Measurements from ENCODE around the gene SLC25A5. TPM values are rescaled to one million over a fixed set of nuclear protein-coding genes. Genes with fewer than 3 reads are reported as not detected.
A peak's percentile ranks its signal among the peaks of the same experiment; 100 is the strongest.
"Not testable (repeated sequence)": the region's sequence is repeated elsewhere in the genome, so short reads cannot be mapped to it uniquely, and the experiment has no call there.

The SLC25A5 gene
- total RNA-seq, 5 donors from 2014 or later (not counting 1 experiment from before 2014, with no cell fraction given), result 102 to 171 (median 116) TPM

GRCh38 chrX:119481323-119481801 lies 13.1 kb downstream of the SLC25A5 start:
- WGBS (ENCODE audit: insufficient coverage), result 100% methylated on average over 2 of the region's 4 CpGs

GRCh38 chrX:119482041-119482440 lies 13.8 kb downstream of the SLC25A5 start:
- H3K27me3 Mint-ChIP-seq, result peaks cover 0 to 12% of the 10 kb centered on the region in 2 donors
- DNase-seq (no peak), ATAC-seq (replicated peaks in 1 of 4) (peak in 1 of 4 experiments; percentile 20)
- POLR2A ChIA-PET, result no interaction called here
- Histone ChIP-seq H3K27ac (ENCODE audit: low read length) (peak overlapping the region; percentile 7), H3K36me3 (ENCODE audit: control insufficient read depth in 2 of 2, extremely low read depth in 1 of 2, insufficient read depth in 1 of 2, low read length in 1 of 2) (no peaks in the 10 kb centered on the region), H3K4me3 (ENCODE audit: control insufficient read depth in 1 of 2, extremely low read depth in 1 of 2, low read length in 1 of 2) (peak overlapping the region in 1 of 2 donors; percentile 51), H3K9me3 (no peaks in the 10 kb centered on the region), H3K27me3 (replicated peaks in 1 of 2; ENCODE audit: control insufficient read depth in 2 of 2, extremely low read depth in 1 of 2, insufficient read depth in 2 of 2, low read length in 1 of 2) (no peaks in the 10 kb centered on the region), H3K4me1 (ENCODE audit: control insufficient read depth in 1 of 2, extremely low read depth in 1 of 2, insufficient read depth in 2 of 2, low read length in 2 of 2) (peaks cover 2 to 12% of the 10 kb centered on the region in 2 experiments)
- H3K36me3 Mint-ChIP-seq, result no peaks in the 10 kb centered on the region
- CTCF ChIA-PET, result interaction anchor here (0.5 to 1.1 kb wide), 3 partner anchors 15 to 245 kb away, joined by 3 to 7 read pairs (median 3); no protein-coding TSS in a partner anchor
- peaks cover 0 to 7% (median 6%) of the 10 kb centered on the region in 3 donors for H3K4me1 Mint-ChIP-seq
- H3K9me3 Mint-ChIP-seq, result no peaks in the 10 kb centered on the region
- H3K27ac Mint-ChIP-seq, result peak overlapping the region in 1 of 2 donors; percentile 61
- peak overlapping the region; percentile 67 to 81 (median 71) for H3K4me3 Mint-ChIP-seq
- WGBS (ENCODE audit: insufficient coverage), result 80% methylated on average over 1 of the region's 10 CpGs

More at GRCh38 chrX:119481323-119481801, 13.1 kb downstream of the SLC25A5 start:
- ChIA-PET CTCF (interaction anchor here in 1 of 2 donors (0.5 kb wide), 1 partner anchor 239 kb away, joined by 7 read pairs; no protein-coding TSS in a partner anchor), POLR2A (no interaction called here)
- H3K4me1 ChIP-seq (ENCODE audit: control insufficient read depth in 1 of 2, extremely low read depth in 1 of 2, insufficient read depth in 2 of 2, low read length in 2 of 2), result peaks cover 2 to 12% of the 10 kb centered on the region in 2 experiments
- H3K4me3 ChIP-seq (ENCODE audit: control insufficient read depth in 1 of 2, extremely low read depth in 1 of 2, low read length in 1 of 2), result no peak overlapping the region
- no peaks in the 10 kb centered on the region for H3K27me3 ChIP-seq (replicated peaks in 1 of 2; ENCODE audit: control insufficient read depth in 2 of 2, extremely low read depth in 1 of 2, insufficient read depth in 2 of 2, low read length in 1 of 2)
- Mint-ChIP-seq H3K4me3 (no peak overlapping the region), H3K9me3 (no peaks in the 10 kb centered on the region), H3K4me1 (peaks cover 0 to 7% (median 6%) of the 10 kb centered on the region in 3 donors), H3K27me3 (peaks cover 0 to 15% of the 10 kb centered on the region in 2 donors), H3K27ac (no peak overlapping the region), H3K36me3 (no peaks in the 10 kb centered on the region)
- ATAC-seq (replicated peaks in 1 of 4) (no peak), DNase-seq (no peak)
- no peak overlapping the region for H3K27ac ChIP-seq (ENCODE audit: low read length)
- H3K36me3 ChIP-seq (ENCODE audit: control insufficient read depth in 2 of 2, extremely low read depth in 1 of 2, insufficient read depth in 1 of 2, low read length in 1 of 2), result no peaks in the 10 kb centered on the region
- no peaks in the 10 kb centered on the region for H3K9me3 ChIP-seq

GRCh38 chrX:119482481-119483480 lies 14.5 kb downstream of the SLC25A5 start:
- Mint-ChIP-seq H3K4me1 (peaks cover 0 to 7% (median 6%) of the 10 kb centered on the region in 3 donors), H3K36me3 (no peaks in the 10 kb centered on the region), H3K27ac (peak overlapping the region; percentile 61 to 85), H3K27me3 (peaks cover 0 to 12% of the 10 kb centered on the region in 2 donors), H3K9me3 (no peaks in the 10 kb centered on the region), H3K4me3 (peak overlapping the region; percentile 67 to 81 (median 71))
- Histone ChIP-seq H3K4me1 (ENCODE audit: control insufficient read depth in 1 of 2, extremely low read depth in 1 of 2, insufficient read depth in 2 of 2, low read length in 2 of 2) (peaks cover 2 to 12% of the 10 kb centered on the region in 2 experiments), H3K27me3 (replicated peaks in 1 of 2; ENCODE audit: control insufficient read depth in 2 of 2, extremely low read depth in 1 of 2, insufficient read depth in 2 of 2, low read length in 1 of 2) (no peaks in the 10 kb centered on the region), H3K36me3 (ENCODE audit: control insufficient read depth in 2 of 2, extremely low read depth in 1 of 2, insufficient read depth in 1 of 2, low read length in 1 of 2) (no peaks in the 10 kb centered on the region), H3K9me3 (no peaks in the 10 kb centered on the region), H3K4me3 (ENCODE audit: control insufficient read depth in 1 of 2, extremely low read depth in 1 of 2, low read length in 1 of 2) (peak overlapping the region in 1 of 2 donors; percentile 51), H3K27ac (ENCODE audit: low read length) (peak overlapping the region; percentile 7)
- ChIA-PET CTCF (interaction anchor here (0.6 to 1.1 kb wide), 10 partner anchors 8 to 369 kb away, joined by 3 to 5 read pairs (median 3); no protein-coding TSS in a partner anchor), POLR2A (no interaction called here)
- WGBS (ENCODE audit: insufficient coverage), result 16% methylated on average over 28 of the region's 48 CpGs
- DNase-seq (peak; percentile 15 to 75 (median 45)), ATAC-seq (replicated peaks in 1 of 4) (peak; percentile 85 to 90 (median 89))

GRCh38 chrX:119486745-119487144 lies 18.5 kb downstream of the SLC25A5 start:
- no peak overlapping the region for H3K27ac ChIP-seq (ENCODE audit: low read length)
- peaks cover 2 to 12% of the 10 kb centered on the region in 2 experiments for H3K4me1 ChIP-seq (ENCODE audit: control insufficient read depth in 1 of 2, extremely low read depth in 1 of 2, insufficient read depth in 2 of 2, low read length in 2 of 2)
- no peaks in the 10 kb centered on the region for H3K27me3 ChIP-seq (replicated peaks in 1 of 2; ENCODE audit: control insufficient read depth in 2 of 2, extremely low read depth in 1 of 2, insufficient read depth in 2 of 2, low read length in 1 of 2)
- ATAC-seq (replicated peaks in 1 of 4), result no peak
- H3K36me3 Mint-ChIP-seq, result no peaks in the 10 kb centered on the region
- H3K4me3 Mint-ChIP-seq, result no peak overlapping the region
- no peaks in the 10 kb centered on the region for H3K9me3 Mint-ChIP-seq
- ChIA-PET CTCF (interaction anchor here in 1 of 2 donors (0.7 kb wide), 1 partner anchor 113 kb away, joined by 3 read pairs; no protein-coding TSS in a partner anchor), POLR2A (no interaction called here)
- peaks cover 0 to 9% (median 6%) of the 10 kb centered on the region in 3 donors for H3K4me1 Mint-ChIP-seq
- no peak overlapping the region for H3K4me3 ChIP-seq (ENCODE audit: control insufficient read depth in 1 of 2, extremely low read depth in 1 of 2, low read length in 1 of 2)
- 55% methylated on average over 4 of the region's 11 CpGs for WGBS (ENCODE audit: insufficient coverage)
- no peaks in the 10 kb centered on the region for H3K36me3 ChIP-seq (ENCODE audit: control insufficient read depth in 2 of 2, extremely low read depth in 1 of 2, insufficient read depth in 1 of 2, low read length in 1 of 2)
- peaks cover 0 to 15% of the 10 kb centered on the region in 2 donors for H3K27me3 Mint-ChIP-seq
- no peaks in the 10 kb centered on the region for H3K9me3 ChIP-seq
- DNase-seq, result no peak
- H3K27ac Mint-ChIP-seq, result no peak overlapping the region

GRCh38 chrX:119487766-119488165 lies 19.5 kb downstream of the SLC25A5 start:
- H3K4me1 ChIP-seq (ENCODE audit: control insufficient read depth in 1 of 2, extremely low read depth in 1 of 2, insufficient read depth in 2 of 2, low read length in 2 of 2); H3K27me3 ChIP-seq (replicated peaks in 1 of 2; ENCODE audit: control insufficient read depth in 2 of 2, extremely low read depth in 1 of 2, insufficient read depth in 2 of 2, low read length in 1 of 2); H3K9me3 Mint-ChIP-seq; POLR2A ChIA-PET; H3K27ac Mint-ChIP-seq; H3K36me3 ChIP-seq (ENCODE audit: control insufficient read depth in 2 of 2, extremely low read depth in 1 of 2, insufficient read depth in 1 of 2, low read length in 1 of 2); H3K36me3 Mint-ChIP-seq; ATAC-seq (replicated peaks in 1 of 4); H3K4me1 Mint-ChIP-seq; H3K4me3 Mint-ChIP-seq; H3K4me3 ChIP-seq (ENCODE audit: control insufficient read depth in 1 of 2, extremely low read depth in 1 of 2, low read length in 1 of 2); H3K27ac ChIP-seq (ENCODE audit: low read length); H3K9me3 ChIP-seq; DNase-seq: not testable (repeated sequence)
- H3K27me3 Mint-ChIP-seq, result peaks cover 0 to 15% of the 10 kb centered on the region in 2 donors
- CTCF ChIA-PET, result interaction anchor here in 1 of 2 donors (0.6 kb wide), 1 partner anchor 20 kb away, joined by 4 read pairs; no protein-coding TSS in a partner anchor
- 100% methylated on average over 2 of the region's 24 CpGs for WGBS (ENCODE audit: insufficient coverage)

- ChIA-PET POLR2A (no interaction called here), CTCF (interaction anchor here in 1 of 2 donors (0.5 to 0.9 kb wide), 4 partner anchors 11 to 1006 kb away, joined by 3 to 7 read pairs (median 4); no protein-coding TSS in a partner anchor)
- Histone ChIP-seq H3K4me1 (ENCODE audit: control insufficient read depth in 1 of 2, extremely low read depth in 1 of 2, insufficient read depth in 2 of 2, low read length in 2 of 2) (no peaks in the 10 kb centered on the region), H3K27me3 (replicated peaks in 1 of 2; ENCODE audit: control insufficient read depth in 2 of 2, extremely low read depth in 1 of 2, insufficient read depth in 2 of 2, low read length in 1 of 2) (no peaks in the 10 kb centered on the region), H3K36me3 (ENCODE audit: control insufficient read depth in 2 of 2, extremely low read depth in 1 of 2, insufficient read depth in 1 of 2, low read length in 1 of 2) (no peaks in the 10 kb centered on the region), H3K4me3 (ENCODE audit: control insufficient read depth in 1 of 2, extremely low read depth in 1 of 2, low read length in 1 of 2) (no peak overlapping the region), H3K27ac (ENCODE audit: low read length) (no peak overlapping the region), H3K9me3 (no peaks in the 10 kb centered on the region)
- Mint-ChIP-seq H3K4me1 (peaks cover 0 to 2% (median 0%) of the 10 kb centered on the region in 3 donors), H3K9me3 (no peaks in the 10 kb centered on the region), H3K27me3 (peaks cover 0 to 15% of the 10 kb centered on the region in 2 donors), H3K4me3 (no peak overlapping the region), H3K36me3 (no peaks in the 10 kb centered on the region), H3K27ac (no peak overlapping the region)
- no peak for ATAC-seq (replicated peaks in 1 of 4)
- no CpG with 5 or more reads among the region's 8 CpGs for WGBS (ENCODE audit: insufficient coverage)
- peak in 17 of 35 experiments; percentile 8 to 61 (median 24) for DNase-seq
Observed at GRCh38 chrX:119488749-119489148, 20.5 kb downstream of the SLC25A5 start.
